GM19468 (cell line): ENCODE data around the gene NNT.
"Not testable (repeated sequence)": the region's sequence is repeated elsewhere in the genome, so short reads cannot be mapped to it uniquely, and the experiment has no call there.

Experiments
- ATAC-seq: cut with Tn5 transposase; IDR thresholded peaks from one replicate; pipeline ENCODE4 v1.9.1; 2021; ENCODE audit warnings: mild to moderate bottlenecking, moderate library complexity, moderate number of reproducible peaks; ENCODE audit not compliant: unreplicated experiment; ENCODE audit errors: extremely low read depth

The NNT gene

DNA sequence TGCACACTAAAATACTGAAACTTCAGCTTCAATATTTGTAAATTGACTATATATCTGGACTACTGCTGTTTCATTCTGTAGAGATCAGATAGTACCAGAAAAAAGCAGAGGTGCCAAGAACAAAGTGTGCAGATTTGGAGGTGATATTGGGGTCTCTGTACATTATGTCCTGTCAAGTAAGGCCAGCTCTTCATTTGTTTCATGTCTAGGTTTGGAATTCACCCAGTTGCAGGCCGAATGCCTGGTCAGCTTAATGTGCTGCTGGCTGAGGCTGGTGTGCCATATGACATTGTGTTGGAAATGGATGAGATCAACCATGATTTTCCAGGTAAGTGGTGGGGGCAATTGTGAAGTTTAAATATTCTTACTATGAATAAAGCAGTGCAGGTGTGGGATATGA is 96.9 kb downstream of the NNT start:
- ATAC-seq = no peak

GRCh38 chr5:43700601-43701000 is 97.6 kb downstream of the NNT start:
- no peak for ATAC-seq

GRCh38 chr5:43701227-43701626 is 98.2 kb downstream of the NNT start:
- no peak for ATAC-seq

GRCh38 chr5:43702293-43702692 is 99.3 kb downstream of the NNT start:
- no peak for ATAC-seq

DNA sequence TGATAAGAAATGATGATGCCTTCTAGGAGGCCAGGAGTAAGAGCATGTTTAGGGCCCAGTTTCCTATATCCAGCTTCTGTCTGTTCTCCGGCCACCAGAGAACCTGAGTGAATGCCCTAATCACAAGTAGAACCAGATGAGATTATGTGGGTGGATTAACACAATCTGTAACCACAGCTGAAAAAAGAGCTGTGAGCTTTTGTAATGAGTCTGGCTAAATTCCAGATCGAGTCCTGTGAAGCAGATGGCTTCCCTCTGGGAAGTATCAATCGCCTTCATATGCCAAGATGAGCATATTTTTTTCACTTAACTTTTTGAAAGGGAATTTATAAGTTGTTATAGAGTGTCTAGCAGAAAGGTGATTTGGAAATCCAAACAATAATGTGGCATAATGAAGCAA is 99.8 kb downstream of the NNT start:
- ATAC-seq = no peak

GRCh38 chr5:43704243-43704642 is 101.3 kb downstream of the NNT start:
- no peak for ATAC-seq

DNA sequence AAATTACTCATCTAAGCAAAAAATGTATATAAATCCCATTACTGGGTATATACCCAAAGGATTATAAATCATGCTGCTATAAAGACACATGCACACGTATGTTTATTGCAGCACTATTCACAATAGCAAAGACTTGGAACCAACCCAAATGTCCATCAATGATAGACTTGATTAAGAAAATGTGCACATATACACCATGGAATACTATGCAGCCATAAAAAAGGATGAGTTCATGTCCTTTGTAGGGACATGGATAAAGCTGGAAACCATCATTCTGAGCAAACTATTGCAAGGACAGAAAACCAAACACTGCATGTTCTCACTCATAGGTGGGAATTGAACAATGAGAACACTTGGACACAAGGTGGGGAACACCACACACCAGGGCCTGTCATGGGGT is 103.6 kb downstream of the NNT start:
- ATAC-seq = not testable (repeated sequence)

GRCh38 chr5:43711496-43711895 is 108.5 kb downstream of the NNT start:
- no peak for ATAC-seq

DNA sequence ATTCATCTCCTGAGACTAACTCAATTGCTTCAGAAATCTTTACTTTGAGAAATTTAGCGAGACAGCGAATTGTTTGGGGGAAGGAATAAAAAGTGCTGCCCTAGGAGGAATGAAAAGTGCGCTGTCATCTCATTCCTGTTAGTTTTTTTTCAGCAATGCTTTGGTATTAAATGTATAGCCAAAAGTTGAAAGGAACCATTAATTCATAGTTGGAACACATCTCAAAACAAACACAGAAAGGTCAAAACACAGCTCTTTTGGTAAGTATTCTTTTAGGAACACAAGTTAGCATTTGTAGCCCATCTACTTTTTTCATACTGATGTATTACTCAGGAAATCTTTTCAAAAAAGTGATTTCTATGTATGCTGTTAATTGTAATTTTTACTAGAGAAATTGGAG is 109.1 kb downstream of the NNT start:
- ATAC-seq = no peak

DNA sequence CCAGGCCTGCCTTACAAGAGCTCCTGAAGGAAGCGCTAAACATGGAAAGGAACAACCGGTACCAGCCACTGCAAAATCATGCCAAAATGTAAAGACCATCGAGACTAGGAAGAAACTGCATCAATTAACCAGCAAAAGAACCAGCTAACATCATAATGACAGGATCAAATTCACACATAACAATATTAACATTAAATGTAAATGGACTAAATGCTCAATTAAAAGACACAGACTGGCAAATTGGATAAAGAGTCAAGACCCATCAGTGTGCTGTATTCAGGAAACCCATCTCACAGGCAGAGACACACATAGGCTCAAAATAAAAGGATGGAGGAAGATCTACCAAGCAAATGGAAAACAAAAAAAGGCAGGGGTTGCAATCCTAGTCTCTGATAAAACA is 116.8 kb downstream of the NNT start:
- ATAC-seq = not testable (repeated sequence)

- no peak for ATAC-seq
Observed at GRCh38 chr5:43728581-43728980, 125.6 kb downstream of the NNT start.

GRCh38 chr5:43729846-43730478 is 127.0 kb downstream of the NNT start:
- ATAC-seq = no peak

DNA sequence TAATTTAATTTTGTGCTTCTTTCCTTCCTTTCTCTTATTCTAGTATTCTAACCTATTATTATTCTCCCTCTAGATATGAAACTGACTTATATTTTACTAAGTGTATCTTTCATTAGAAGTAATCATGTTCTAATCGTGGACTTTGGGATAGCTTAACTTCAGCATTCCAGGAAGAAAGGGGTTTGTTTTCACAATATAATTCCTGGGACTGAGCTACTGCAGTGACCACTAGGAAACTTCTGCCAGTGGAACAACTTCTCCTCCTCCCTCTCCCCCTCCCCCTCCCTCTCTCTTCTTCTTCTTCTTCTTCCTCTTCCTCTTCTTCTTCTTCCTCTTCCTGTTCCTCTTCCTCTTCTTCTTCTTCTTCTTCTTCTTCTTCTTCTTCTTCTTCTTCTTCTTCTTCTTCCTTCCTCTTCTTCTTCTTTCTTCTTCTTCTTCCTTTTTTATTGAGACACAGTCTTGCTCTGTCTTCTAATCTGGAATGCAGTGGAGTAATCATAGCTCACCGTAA is 127.9 kb downstream of the NNT start:
- no peak for ATAC-seq

DNA sequence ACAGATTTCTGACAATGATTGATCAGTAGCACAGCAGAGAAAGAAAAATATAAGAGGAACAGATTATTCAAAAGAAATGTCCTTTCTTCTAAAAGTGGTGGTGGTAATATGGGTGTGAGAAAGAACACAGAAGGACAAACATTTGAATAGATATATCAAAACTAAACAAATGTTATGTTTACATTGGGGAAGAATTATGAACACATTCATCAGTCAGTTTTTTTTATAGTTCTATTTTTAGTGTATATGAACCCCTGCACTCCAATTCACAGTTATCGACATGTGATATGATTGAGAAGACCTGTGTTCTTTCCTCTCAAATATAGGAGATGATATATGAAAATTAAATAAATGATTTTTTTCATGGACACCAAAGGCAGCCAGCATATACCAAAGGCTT is 128.6 kb downstream of the NNT start:
- no peak for ATAC-seq

DNA sequence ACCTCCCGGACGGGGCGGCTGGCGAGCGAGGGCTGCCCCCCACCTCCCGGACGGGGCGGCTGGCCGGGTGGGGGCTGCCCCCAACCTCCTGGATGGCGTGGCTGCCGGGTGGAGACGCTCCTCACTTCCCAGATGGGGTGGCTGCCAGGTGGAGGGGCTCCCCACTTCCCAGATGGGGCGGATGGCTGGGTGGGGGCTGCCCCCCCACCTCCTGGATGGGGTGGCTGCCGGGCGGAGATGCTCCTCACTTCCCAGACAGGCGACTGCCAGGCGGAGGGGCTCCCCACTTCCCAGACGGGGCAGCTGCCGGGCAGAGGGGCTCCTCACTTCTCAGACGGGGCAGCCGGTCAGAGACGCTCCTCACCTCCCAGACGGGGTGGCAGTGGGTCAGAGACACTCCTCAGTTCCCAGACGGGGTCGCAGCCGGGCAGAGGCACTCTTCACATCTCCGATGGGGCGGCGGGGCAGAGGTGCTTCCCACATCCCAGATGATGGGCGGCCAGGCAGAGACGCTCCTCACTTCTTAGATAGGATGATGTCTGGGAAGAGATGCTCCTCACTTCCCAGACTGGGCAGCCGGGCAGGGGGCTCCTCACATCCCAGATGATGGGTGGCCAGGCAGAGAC is 143.1 kb downstream of the NNT start:
- ATAC-seq = not testable (repeated sequence)

DNA sequence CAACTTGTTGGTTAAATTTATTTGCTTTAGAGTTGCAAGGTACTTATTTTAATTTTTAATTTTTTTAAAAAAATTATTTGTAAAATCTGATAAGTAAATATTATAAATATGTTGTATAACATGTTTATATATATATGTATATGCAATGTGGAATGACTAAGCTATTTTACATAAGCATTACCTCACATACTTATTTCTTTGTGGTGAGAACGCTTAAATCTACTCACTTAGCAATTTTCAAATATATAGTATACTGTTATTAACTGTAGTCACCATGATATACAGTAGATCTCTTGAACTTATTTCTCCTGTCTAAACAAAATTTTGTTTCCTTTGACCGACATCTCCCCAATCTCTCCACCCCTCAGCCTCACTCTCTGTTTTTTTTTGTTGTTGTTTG is 147.8 kb downstream of the NNT start:
- no peak for ATAC-seq

DNA sequence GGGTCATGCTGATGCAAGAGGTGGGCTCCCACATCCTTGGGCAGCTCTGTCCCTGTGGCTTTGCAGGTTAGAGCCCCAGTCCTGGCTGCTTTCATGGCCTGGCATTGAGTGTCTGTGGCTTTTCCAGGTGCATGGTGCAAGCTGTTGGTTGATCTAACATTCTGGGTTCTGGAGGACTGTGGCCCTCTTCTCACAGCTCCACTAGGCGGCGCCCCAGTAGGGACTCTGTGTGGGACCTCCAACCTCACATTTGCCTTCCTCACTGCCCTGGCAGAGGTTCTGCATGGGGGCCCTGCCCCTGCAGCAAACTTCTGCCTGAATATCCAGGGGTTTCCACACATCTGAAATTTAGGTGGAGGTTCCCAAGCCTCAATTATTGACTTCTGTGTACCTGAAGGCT is 150.1 kb downstream of the NNT start:
- no peak for ATAC-seq
